GM21786 (cell line): ENCODE results near the gene SEC23A.
"Not testable (repeated sequence)": the region's sequence is repeated elsewhere in the genome, so short reads cannot be mapped to it uniquely, and the experiment has no call there.

ENCODE experiments used
- ATAC-seq: cut with Tn5 transposase; IDR thresholded peaks from one replicate; pipeline ENCODE4 v1.9.1; 2021; ENCODE audit not compliant: unreplicated experiment

SEC23A gene

DNA sequence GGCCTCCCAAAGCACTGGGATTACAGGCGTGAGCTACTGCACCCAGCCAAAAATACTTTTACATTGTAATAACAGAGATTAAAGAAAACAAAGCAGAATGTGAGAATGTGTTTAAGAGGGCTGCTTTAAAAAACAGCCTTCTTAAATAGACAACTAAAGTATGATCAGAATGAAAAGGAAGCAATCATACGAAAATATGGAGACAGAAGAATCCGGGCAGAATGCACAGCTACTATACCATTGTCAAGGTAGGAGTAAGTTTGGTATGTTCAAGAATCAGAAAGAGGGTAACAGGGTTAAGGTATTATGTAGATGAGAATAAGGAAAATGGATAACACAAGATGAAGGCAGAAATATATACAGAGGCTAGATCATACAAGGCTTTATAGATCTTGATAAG, 8.5 kb downstream of the SEC23A start:
- ATAC-seq: no peak

DNA sequence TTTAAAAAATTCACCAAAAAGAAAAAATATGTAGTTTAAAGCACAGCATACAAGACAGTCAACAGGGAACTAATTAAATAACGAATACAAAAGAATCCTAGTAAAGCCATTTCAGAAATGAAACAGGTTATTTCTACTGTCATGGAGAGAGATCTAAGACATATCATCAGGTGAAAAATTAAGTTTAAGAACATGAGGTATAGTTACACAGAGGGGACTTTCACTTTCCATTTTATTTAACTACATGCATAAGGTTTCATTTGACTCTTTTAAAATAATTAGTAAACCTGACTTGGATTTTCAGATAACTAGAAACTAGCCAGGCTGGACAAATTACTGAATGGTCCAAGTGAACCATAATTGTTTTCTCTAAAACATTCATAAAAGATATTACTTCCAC, 11.3 kb downstream of the SEC23A start:
- ATAC-seq: no peak

DNA sequence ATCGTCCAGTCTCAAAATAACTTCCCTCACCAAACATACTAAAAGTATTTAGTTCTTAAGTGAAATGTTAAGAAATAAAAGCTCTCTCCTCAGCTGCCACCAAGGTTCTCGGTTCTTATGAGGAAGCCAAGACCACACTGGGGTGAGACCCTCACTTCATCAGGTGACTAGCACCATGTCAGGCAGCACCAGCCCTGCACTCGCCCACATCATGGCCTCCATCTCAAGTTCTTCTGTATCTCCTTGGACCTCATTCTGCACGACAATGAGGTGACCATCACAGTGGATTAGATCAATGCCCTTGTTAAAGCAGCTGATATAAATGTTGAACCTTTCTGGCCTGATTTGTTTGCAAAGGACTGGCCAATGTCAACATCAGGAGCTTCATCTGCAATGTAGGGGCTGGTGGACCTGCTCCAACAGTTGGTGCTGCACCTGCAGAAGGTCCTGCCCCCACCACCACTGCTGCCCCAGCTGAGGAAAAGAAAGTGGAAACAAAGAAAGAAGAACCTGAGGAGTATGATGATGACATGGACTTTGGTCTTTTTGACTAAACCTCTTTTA, 12.4 kb downstream of the SEC23A start:
- no peak for ATAC-seq

DNA sequence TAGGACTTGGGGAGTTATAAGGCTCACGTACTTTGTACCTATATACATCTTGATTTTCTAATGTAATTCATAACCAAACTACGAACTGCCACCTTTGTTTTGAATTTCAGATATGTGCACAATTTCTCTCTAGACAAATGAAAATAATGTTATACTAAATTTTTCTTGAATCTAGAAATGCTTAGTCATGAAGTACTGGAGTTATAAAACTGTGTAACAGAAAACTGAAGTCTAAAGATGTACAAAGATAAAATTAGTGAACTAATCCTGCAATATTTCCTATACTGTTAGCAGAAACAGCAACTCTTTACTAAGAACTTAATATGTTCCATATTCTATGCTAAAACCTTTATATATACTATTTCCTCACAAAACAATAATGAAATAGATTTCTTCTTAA, 15.5 kb downstream of the SEC23A start:
- ATAC-seq: no peak

GRCh38 chr14:39085933-39086332, 17.1 kb downstream of the SEC23A start:
- ATAC-seq: no peak

DNA sequence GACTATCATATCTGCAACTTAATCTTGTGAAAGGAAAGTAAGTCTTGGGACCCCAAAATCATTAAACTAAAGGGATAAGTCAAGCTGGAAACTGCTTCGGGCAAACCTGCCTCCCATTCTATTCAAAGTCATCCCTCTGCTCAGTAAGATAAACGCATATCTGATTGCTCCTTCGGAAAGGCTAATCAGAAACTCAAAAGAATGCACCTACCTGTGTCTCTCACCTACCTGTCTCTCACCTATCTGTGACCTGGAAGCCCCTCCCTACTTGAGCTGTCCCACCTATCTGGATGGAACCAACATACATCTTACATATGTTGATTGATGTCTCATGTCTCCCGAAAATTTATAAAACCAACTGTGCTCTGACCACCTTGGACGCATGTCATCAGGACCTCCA, 19.9 kb downstream of the SEC23A start:
- ATAC-seq: no peak

DNA sequence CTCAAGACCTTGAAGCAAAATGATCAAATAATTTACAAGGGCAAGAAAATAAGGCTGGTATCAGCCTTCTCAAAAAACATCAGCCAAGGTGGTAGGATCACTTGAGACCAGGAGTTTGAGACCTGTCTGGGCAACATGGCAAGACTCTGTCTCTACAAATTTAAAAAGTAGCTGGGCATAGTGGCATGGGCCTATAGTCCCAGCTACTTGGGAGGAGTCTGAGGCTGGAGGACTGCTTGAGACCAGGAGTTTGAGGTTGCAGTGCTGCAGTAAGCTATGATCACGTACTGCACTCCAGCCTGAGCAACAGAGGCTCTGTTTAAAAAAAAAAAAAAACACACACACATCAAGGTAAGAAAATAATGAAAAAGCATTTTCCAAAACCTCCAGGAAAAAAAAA, 22.1 kb downstream of the SEC23A start:
- no peak for ATAC-seq

DNA sequence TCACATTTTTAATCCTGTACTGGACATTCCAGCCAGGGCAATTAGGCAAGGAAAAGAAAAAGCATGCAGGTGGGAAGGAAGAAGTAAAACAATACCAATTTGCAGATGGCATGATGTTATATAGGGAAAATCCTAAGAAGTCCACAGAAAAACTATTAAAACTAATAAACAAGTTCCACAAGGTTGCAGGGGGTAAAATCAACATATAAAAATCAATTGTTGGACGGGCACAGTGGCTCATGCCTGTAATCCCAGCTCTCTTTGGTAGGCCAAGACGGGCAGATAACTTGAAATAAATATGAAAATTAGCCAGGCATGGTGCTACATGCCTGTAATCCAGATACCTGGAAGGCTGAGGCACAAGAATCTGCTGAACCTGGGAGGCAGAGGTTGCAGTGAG, 31.9 kb downstream of the SEC23A start:
- ATAC-seq: no peak

DNA sequence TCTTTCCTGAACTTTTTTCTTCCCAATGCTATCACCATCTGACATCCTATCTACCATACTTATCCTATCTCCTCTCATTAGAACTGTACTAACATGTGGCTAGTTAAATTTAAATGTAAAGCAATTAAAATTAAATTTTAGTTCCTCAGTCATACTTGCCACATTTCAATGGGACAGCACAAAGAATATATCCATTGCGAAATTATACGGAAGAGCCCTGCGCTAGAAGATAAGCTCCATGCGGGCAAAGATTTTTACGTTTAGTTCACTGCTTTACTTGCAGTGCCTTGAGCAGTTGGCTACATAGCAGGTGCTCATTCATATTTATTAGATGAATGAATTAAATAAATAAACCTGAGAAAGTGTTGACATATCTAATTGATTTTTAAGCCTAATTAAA, 33.1 kb downstream of the SEC23A start:
- no peak for ATAC-seq

DNA sequence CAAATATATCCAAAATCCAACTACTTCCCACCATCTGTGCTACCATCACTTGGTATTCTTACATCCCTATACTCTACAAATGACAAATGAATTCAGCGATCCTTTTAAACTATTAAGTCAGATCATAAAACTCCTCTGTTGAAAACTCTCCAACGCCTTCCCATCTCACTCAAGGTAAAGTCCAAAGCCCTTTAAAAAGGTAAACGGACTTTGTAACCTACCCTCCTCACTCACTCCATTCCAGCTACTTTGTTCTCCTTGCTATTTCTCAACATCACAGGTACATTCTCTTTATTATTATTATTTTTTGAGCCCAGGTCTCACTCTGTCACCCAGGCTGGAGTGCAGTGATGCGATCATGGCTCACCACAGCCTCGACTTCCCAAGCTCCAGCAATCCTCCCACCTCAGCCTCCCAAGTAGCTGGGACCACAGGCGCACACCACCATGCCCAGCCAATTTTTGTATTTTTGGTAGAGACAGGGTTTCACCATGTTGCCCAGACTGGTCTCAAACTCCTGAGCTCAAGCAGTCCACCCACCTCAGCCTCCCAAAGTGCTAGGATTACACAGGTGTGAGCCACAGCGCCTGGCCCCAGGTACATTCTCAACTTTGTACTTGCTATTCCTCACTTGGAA, 33.7 kb downstream of the SEC23A start:
- ATAC-seq: not testable (repeated sequence)

GRCh38 chr14:39060818-39061437, 42.1 kb downstream of the SEC23A start:
- peak; percentile 99 for ATAC-seq

GRCh38 chr14:39055786-39056474, 47.1 kb downstream of the SEC23A start:
- no peak for ATAC-seq

- ATAC-seq: not testable (repeated sequence)
These were observed 50.1 kb downstream of the SEC23A start for GRCh38 chr14:39052869-39053454.

DNA sequence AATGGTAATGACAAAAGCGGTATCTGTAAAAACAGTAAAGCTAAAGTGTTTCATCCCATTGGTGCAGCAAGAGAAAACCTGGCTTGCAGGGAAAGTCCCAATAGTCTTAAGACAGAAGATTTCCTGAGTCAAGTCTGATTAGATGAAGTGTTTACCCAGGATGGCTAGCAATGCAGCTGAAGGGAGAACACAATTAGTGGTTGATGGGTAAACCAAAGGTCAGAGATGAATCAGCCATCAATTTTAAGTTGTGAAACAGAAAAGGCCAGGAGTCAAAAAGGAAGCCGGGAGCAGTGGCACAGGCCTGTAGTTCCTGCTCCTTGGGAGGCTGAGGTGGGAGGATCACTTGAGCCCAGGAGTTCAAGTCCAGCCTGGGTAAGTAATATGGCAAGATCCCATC, 52.6 kb downstream of the SEC23A start:
- ATAC-seq: peak; percentile 45

- ATAC-seq: peak; percentile 49
These were observed 57.1 kb downstream of the SEC23A start for GRCh38 chr14:39045889-39046288.

DNA sequence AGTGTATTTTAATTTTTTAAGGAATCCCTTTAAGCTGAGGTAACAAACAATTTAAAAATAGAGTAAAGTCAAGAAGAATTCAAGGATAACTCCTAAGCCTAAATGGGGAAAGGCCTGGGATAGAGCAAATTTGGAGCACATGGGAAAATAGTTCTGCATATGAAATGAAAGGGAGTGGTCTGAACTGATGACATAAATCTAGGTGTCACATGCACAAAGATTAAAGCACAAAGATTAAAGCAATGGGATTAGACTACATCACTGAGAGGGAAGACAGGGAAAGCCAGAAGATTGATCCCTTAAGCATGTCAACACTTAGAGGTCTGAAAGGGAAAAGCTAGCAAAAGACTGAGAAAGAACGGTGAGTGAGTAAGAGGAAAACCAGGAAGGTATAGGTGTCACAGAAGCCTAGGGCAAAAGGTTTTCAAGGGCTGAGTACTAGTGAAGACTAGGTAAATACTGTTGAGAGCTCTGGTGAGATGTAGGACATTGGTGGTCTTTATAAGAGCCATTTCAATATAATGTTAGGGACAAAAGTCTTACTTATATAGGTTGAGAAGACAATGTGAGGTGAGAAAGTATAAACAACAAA, 59.6 kb downstream of the SEC23A start:
- no peak for ATAC-seq

DNA sequence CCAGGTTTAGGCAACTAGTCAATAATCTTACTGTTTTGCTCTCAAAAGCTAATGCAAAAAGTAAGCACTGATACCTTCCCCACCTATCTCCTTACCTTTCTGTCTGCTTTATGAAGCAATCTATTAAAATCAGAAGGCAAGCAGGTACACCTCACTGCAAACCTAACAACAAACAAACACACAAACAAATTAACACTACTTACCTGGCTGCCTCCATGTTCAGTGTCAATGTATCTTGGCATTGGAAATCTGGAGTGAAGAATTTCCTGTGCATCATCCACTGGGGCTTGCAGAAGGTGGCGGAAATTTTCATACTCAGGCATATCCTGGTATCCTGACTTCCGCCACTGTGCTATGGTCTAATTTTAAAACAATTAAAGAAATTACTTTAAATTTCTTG, 62.5 kb downstream of the SEC23A start:
- no peak for ATAC-seq

- ATAC-seq: peak; percentile 64
These were observed 64.5 kb downstream of the SEC23A start for GRCh38 chr14:39038542-39038941.

- no peak for ATAC-seq
These were observed 66.3 kb downstream of the SEC23A start for GRCh38 chr14:39036760-39037159.

GRCh38 chr14:39035336-39035735, 67.7 kb downstream of the SEC23A start:
- no peak for ATAC-seq
